Ishikawa (cell line): Measurements from ENCODE around the gene WNK4.

ENCODE experiments used
- CEBPB ChIP-seq: IDR thresholded peaks from 2 replicates; pipeline ENCODE4 v1.6.1; 2012
- CREB1 ChIP-seq: IDR thresholded peaks from 2 replicates; pipeline ENCODE4 v1.6.1; 2012; ENCODE audit warnings: low read depth
- EGR1 ChIP-seq: IDR thresholded peaks from 2 replicates; pipeline ENCODE4 v1.6.1; 2012
- EP300 ChIP-seq: IDR thresholded peaks from 2 replicates; pipeline ENCODE4 v1.6.1; 2012; ENCODE audit warnings: borderline replicate concordance
- MAX ChIP-seq: IDR thresholded peaks from 2 replicates; pipeline ENCODE4 v1.6.1; 2012
- NFIC ChIP-seq: IDR thresholded peaks from 2 replicates; pipeline ENCODE4 v1.6.1; 2012
- TAF1 ChIP-seq: IDR thresholded peaks from 2 replicates; pipeline ENCODE4 v1.6.1; 2012; ENCODE audit warnings: low read depth, mild to moderate bottlenecking
- USF1 ChIP-seq: IDR thresholded peaks from 2 replicates; pipeline ENCODE4 v1.6.1; 2012
- TF ChIP-seq, protein P1 (sequence below): IDR thresholded peaks from 2 replicates; pipeline ENCODE4 v1.6.1; 2012; ENCODE audit warnings: low read depth, mild to moderate bottlenecking

DNA sequence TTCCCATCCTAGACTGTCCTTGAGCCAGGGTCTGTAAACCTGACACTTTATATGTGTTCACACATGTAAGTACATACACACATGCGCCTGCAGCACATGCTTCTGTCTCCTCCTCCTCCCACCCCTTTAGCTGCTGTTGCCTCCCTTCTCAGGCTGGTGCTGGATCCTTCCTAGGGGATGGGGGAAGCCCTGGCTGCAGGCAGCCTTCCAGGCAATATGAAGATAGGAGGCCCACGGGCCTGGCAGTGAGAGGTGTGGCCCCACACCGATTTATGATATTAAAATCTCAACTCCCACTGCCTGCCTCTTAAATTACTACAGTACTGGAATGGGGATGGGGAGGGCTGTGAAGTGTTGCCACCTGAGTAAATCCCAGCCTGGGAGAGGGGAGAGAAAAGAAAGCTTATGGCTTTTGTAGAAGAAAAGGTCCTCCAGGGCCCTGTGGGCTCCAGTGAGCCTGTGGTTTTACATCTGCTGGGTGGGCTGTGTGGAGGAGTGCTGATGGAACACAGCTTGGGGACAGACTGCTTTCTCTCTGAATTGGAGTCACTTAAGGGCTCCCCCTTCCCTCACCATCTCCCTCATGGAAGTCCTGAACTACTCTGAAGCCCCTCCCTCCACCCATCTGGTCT is 990 bp upstream of the WNK4 start:
- no peak for TF ChIP-seq USF1
- TF ChIP-seq CEBPB = no peak
- TF ChIP-seq, protein P1, sequence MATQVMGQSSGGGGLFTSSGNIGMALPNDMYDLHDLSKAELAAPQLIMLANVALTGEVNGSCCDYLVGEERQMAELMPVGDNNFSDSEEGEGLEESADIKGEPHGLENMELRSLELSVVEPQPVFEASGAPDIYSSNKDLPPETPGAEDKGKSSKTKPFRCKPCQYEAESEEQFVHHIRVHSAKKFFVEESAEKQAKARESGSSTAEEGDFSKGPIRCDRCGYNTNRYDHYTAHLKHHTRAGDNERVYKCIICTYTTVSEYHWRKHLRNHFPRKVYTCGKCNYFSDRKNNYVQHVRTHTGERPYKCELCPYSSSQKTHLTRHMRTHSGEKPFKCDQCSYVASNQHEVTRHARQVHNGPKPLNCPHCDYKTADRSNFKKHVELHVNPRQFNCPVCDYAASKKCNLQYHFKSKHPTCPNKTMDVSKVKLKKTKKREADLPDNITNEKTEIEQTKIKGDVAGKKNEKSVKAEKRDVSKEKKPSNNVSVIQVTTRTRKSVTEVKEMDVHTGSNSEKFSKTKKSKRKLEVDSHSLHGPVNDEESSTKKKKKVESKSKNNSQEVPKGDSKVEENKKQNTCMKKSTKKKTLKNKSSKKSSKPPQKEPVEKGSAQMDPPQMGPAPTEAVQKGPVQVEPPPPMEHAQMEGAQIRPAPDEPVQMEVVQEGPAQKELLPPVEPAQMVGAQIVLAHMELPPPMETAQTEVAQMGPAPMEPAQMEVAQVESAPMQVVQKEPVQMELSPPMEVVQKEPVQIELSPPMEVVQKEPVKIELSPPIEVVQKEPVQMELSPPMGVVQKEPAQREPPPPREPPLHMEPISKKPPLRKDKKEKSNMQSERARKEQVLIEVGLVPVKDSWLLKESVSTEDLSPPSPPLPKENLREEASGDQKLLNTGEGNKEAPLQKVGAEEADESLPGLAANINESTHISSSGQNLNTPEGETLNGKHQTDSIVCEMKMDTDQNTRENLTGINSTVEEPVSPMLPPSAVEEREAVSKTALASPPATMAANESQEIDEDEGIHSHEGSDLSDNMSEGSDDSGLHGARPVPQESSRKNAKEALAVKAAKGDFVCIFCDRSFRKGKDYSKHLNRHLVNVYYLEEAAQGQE = no peak
- TF ChIP-seq NFIC = no peak
- no peak for TF ChIP-seq MAX
- no peak for TF ChIP-seq CREB1
- no peak for TF ChIP-seq EGR1
- no peak for TF ChIP-seq EP300
- TF ChIP-seq TAF1 = no peak
